K562 (cell line): ENCODE results near the gene NOTCH1. TPM values are rescaled to one million over a fixed set of nuclear protein-coding genes. Genes with fewer than 3 reads are reported as not detected.
A peak's percentile ranks its signal among the peaks of the same experiment; 100 is the strongest.

Experiments used
- ATAC-seq: fragments of 200-7000 bp; cut with Tn5 transposase; 3 replicates; pipeline ENCODE4 v1.9.1; 2020; ENCODE audit warnings: moderate library complexity
- BruUV-seq: library from RNA; stranded (reverse); fragments of 400-500 nt; replicated peaks from 2 replicates; lab custom pipeline; 2021; lab: Mats Ljungman, UMichigan
- CTCF ChIA-PET: fragments of 300-600 bp; formaldehyde crosslinking; extraction: SDS; loops from one replicate; lab custom pipeline; 2021; ENCODE audit warnings: low intra/inter-chr PET ratio; lab: Yijun Ruan, JAX
- POLR2A ChIA-PET: fragments of 300-600, 350-650 bp; sonication (Branson Sonifier 250); formaldehyde crosslinking; extraction: SDS; loops from one replicate; lab custom pipeline; 2021; ENCODE audit warnings: antibody characterized with exemption, inconsistent platforms; lab: Yijun Ruan, JAX
- DNase-seq, 4 experiments: peaks; one replicate each; pipeline versions ENCODE4 v3.0.0 to v3.0.0-alpha.2; 2011 to 2018; ENCODE audit warnings: low spot score in 3 of 4, mixed read lengths in 3 of 4; ENCODE audit errors: extremely low read depth in 1 of 4
- FAIRE-seq: peaks from 2 replicates; lab custom pipeline; 2011; peaks lifted over from hg19 to GRCh38; lab: Jason Lieb, UNC
- H2AFZ ChIP-seq: 2 replicates; pipeline ENCODE4 v1.6.0; 2011; ENCODE audit warnings: low read depth, low read length, control low read depth, inconsistent platforms
- H3K27ac ChIP-seq: fragments of 200-600 bp; 3 replicates; pipeline ENCODE4 v1.8.0; 2011; ENCODE audit warnings: low read depth, mild to moderate bottlenecking, control low read depth, inconsistent platforms, low read length, moderate library complexity, mixed read lengths; ENCODE audit errors: extremely low read depth
- H3K27me3 ChIP-seq, 2 experiments: fragments of 300-600 bp in 1 of 2; 2 replicates in 1 of 2; 3 replicates in 1 of 2; pipeline versions ENCODE4 v1.6.0 to v1.8.0; 2011; ENCODE audit warnings: inconsistent platforms in 2 of 2, low read length in 2 of 2, mild to moderate bottlenecking in 1 of 2, mixed read lengths in 1 of 2, moderate library complexity in 1 of 2; ENCODE audit not compliant: control insufficient read depth in 2 of 2, insufficient read depth in 2 of 2
- H3K36me3 ChIP-seq: fragments of 300-600 bp; 3 replicates; pipeline ENCODE4 v1.8.0; 2011; ENCODE audit warnings: mild to moderate bottlenecking, low read length, inconsistent platforms; ENCODE audit not compliant: control insufficient read depth, insufficient read depth
- H3K4me1 ChIP-seq, 2 experiments: fragments of 200-600 bp in 1 of 2; replicated peaks in 1 of 2; 2 replicates in 1 of 2; 3 replicates in 1 of 2; pipeline versions ENCODE4 v1.5.1 to v1.8.0; 2011; ENCODE audit warnings: inconsistent platforms in 2 of 2, low read length in 2 of 2, mild to moderate bottlenecking in 1 of 2, mixed read lengths in 1 of 2, moderate library complexity in 1 of 2; ENCODE audit not compliant: control insufficient read depth in 2 of 2, insufficient read depth in 2 of 2
- H3K4me2 ChIP-seq: 2 replicates; pipeline ENCODE4 v1.6.1; 2011; ENCODE audit warnings: low read length, control low read depth, inconsistent platforms, mixed read lengths; ENCODE audit not compliant: insufficient read depth
- H3K4me3 ChIP-seq: fragments of 200-600 bp; sonication (generic), shearing (Covaris generic); 2 replicates; pipeline ENCODE4 v1.5.1; 2016; ENCODE audit warnings: control low read depth, inconsistent platforms
- H3K79me2 ChIP-seq: fragments of 200-600 bp; 3 replicates; pipeline ENCODE4 v1.8.0; 2011; ENCODE audit warnings: low read length, inconsistent platforms; ENCODE audit not compliant: control insufficient read depth, insufficient read depth
- H3K9ac ChIP-seq, 2 experiments: 2 replicates each; pipeline versions ENCODE4 v1.6.0 to v1.6.1; 2011; ENCODE audit warnings: low read depth in 2 of 2, low read length in 2 of 2, control low read depth in 1 of 2, inconsistent platforms in 1 of 2, mild to moderate bottlenecking in 1 of 2, mixed read lengths in 1 of 2; ENCODE audit not compliant: insufficient read depth in 1 of 2
- H3K9me1 ChIP-seq: one replicate; pipeline ENCODE4 v1.6.0; 2011; ENCODE audit warnings: inconsistent platforms, mild to moderate bottlenecking, low read length, moderate library complexity; ENCODE audit not compliant: control insufficient read depth, insufficient read depth
- H3K9me3 ChIP-seq: replicated peaks from 2 replicates; pipeline ENCODE4 v1.5.1; 2011; ENCODE audit warnings: low read depth, low read length, inconsistent platforms; ENCODE audit not compliant: control insufficient read depth, insufficient read depth
- H4K20me1 ChIP-seq: replicated peaks from 2 replicates; pipeline ENCODE4 v1.6.1; 2011; ENCODE audit warnings: low read length, inconsistent platforms, mixed read lengths; ENCODE audit not compliant: control insufficient read depth, insufficient read depth
- DMBX1 ChIP-seq: fragments of 250-450 bp; sonication (Bioruptor Pico); IDR thresholded peaks from 2 replicates; pipeline ENCODE4 v1.8.0; 2022; ENCODE audit warnings: inconsistent platforms, mild to moderate bottlenecking, moderate library complexity, borderline replicate concordance
- SAFB2 ChIP-seq: fragments of 200-400 bp; formaldehyde crosslinking; IDR thresholded peaks from 2 replicates; pipeline ENCODE4 v1.6.1; 2018; ENCODE audit warnings: borderline replicate concordance, low read length, low read depth, moderate library complexity; ENCODE audit not compliant: severe bottlenecking
- ZFP36 ChIP-seq: fragments of 150-350 bp; IDR thresholded peaks from 2 replicates; pipeline ENCODE4 v1.6.1; 2018; ENCODE audit warnings: low read length, low read depth; ENCODE audit not compliant: partially characterized antibody
- ZKSCAN1 ChIP-seq: fragments of 150-350 bp; IDR thresholded peaks from 2 replicates; pipeline ENCODE4 v1.6.1; 2016; ENCODE audit warnings: low read depth, low read length
- ZNF121 ChIP-seq: sonication (generic); formaldehyde crosslinking; conservative IDR thresholded peaks from 2 replicates; pipeline ENCODE4 v1.8.0; 2022; ENCODE audit warnings: missing genetic modification reagents
- WGBS: fragments of 100-300 bp; shearing (Covaris generic); methylation state at CpG from one replicate; pipeline ENCODE4 v1.1.6; 2016; ENCODE audit warnings: low coverage, mixed read lengths; ENCODE audit not compliant: insufficient coverage; ENCODE audit errors: missing lambda C conversion rate; 5-methylcytosine and 5-hydroxymethylcytosine counted together
- in situ Hi-C: fragments of 300-500 bp; cut with MboI; formaldehyde crosslinking; loops from 4 replicates; pipeline ENCODE4 v1.15.0; 2018; ENCODE audit warnings: inconsistent platforms, mixed read lengths
- intact Hi-C: fragments of 100-400 bp; cut with micrococcal nuclease; formaldehyde crosslinking; loops from 2 replicates; pipeline ENCODE4 v1.14.2; 2022
- polyA plus RNA-seq, 8 experiments: library from polyadenylated mRNA; depleted of rRNA in 4 of 8; stranded (reverse) in 5 of 8; unstranded in 3 of 8; fragments of >200 nt; fragmentation: Nextera tagmentation in 2 of 8; fragmentation: Illumina TruSeq in 1 of 8; extraction: Ambion mirVana in 2 of 8; extraction: Trizol in 1 of 8; gene quantifications; 2 replicates each; pipeline versions ENCODE4 v1.2.1 to v1.2.3, GENCODE V29; 2011 to 2014; ENCODE audit warnings: inconsistent platforms in 1 of 8, missing spikeins in 1 of 8
- total RNA-seq, 7 experiments: library from RNA; depleted of rRNA in 6 of 7; stranded (reverse); fragments of >200 nt in 6 of 7; fragmentation: Illumina TruSeq in 2 of 7; extraction: Trizol in 2 of 7; gene quantifications; 2 replicates each; pipeline versions ENCODE4 v1.2.1 to v1.2.3, GENCODE V29; 2011 to 2021; ENCODE audit warnings: low replicate concordance in 1 of 7
- TF ChIP-seq, protein P1 (sequence below): fragments of 450-650 bp; formaldehyde crosslinking; IDR thresholded peaks from 2 replicates; pipeline ENCODE4 v1.4.0; 2022; ENCODE audit warnings: missing genetic modification characterization
- TF ChIP-seq, protein P2 (sequence below): IDR thresholded peaks from 2 replicates; pipeline ENCODE4 v1.6.1; 2011; ENCODE audit warnings: borderline replicate concordance, low read depth, mild to moderate bottlenecking, moderate library complexity, low read length; ENCODE audit not compliant: insufficient read depth, poor library complexity, severe bottlenecking

Gene NOTCH1
- total and polyA plus RNA-seq, 9 of the 15 experiments (the other 6 are each of a cell fraction or from before 2014, with no cell fraction given): 0.03 to 31.4 (median 2.3) TPM

DNA sequence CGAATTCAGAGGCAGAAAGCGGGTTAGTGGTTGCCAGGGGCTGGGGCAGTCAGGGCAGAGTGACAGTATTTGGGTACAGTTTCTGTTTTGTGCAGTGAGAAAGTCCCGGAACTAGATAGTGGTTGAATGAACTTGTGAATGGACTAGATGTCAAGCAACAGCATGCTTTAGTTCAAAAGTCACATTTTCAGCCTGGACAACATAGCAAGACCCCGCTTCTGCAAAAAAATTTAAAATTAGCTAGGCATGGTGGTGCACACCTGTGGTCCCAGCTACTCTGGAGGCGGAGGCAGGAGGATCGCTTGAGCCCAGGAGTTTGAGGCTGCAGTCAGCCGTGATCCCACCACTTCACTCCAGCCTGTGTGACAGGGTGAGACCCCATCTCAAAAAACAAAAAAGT is 8.4 kb downstream of the NOTCH1 start:
- H3K36me3 ChIP-seq: peaks cover 5% of the 10 kb centered on the region; the same call in 1 of the 3 replicates
- WGBS: 88% methylated on average over 7 of the region's 7 CpGs
- no peak overlapping the region for H3K9ac ChIP-seq
- ATAC-seq (no peak), FAIRE-seq (no peak), DNase-seq (no peak)
- no peak overlapping the region for H2AFZ ChIP-seq
- H3K9me1 ChIP-seq: no peaks in the 10 kb centered on the region
- TF ChIP-seq ZNF121 (peak; percentile 90), SAFB2 (no peak)
- TF ChIP-seq, protein P1, sequence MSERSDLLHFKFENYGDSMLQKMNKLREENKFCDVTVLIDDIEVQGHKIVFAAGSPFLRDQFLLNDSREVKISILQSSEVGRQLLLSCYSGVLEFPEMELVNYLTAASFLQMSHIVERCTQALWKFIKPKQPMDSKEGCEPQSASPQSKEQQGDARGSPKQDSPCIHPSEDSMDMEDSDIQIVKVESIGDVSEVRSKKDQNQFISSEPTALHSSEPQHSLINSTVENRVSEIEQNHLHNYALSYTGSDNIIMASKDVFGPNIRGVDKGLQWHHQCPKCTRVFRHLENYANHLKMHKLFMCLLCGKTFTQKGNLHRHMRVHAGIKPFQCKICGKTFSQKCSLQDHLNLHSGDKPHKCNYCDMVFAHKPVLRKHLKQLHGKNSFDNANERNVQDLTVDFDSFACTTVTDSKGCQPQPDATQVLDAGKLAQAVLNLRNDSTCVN (CRISPR knock-in tag): no peak
- in situ Hi-C loops: no loop called here
- ChIA-PET CTCF (no interaction called here), POLR2A (interaction anchor here (0.5 kb wide), 1 partner anchor 191 kb away, joined by 5 read pairs; no protein-coding TSS in a partner anchor)
- H3K79me2 ChIP-seq: peaks cover 12% of the 10 kb centered on the region; the same call in 1 of the 3 replicates
- no peak overlapping the region for H3K27ac ChIP-seq
- peaks cover 4% of the 10 kb centered on the region; the same call in 1 of the 2 replicates for H4K20me1 ChIP-seq
- intact Hi-C loops: no loop called here
- no peaks in the 10 kb centered on the region for H3K27me3 ChIP-seq
- H3K4me1 ChIP-seq: peaks cover 9 to 72% of the 10 kb centered on the region in 2 experiments
- BruUV-seq: no TSS peak
- no peaks in the 10 kb centered on the region for H3K9me3 ChIP-seq
- H3K4me2 ChIP-seq: no peak overlapping the region
- H3K4me3 ChIP-seq: no peak overlapping the region

DNA sequence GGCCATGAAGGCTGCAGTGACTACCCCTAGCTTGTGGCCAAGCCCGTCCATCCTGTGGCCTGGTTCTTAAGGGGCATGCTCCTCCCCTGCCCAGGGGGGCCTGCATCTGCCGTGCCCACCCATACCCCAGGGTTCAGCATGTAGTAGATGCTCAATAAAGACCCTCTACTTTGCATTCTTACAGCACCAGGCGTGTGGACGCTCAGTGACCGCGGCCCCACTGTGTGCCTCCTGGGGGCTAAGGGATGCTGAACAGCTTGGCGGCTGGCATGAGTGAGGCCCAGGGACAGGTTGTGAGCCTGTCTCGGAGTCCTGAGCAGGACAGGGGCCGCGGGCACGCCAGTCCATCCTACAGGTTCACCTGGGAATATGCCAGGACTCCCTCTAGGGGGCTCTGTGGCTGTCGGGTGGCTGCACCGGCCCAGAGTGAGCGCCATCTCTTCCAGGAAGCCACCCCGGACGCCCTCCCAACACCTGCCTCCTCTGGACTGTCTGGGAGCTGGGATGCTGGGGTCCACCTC is 9.1 kb downstream of the NOTCH1 start:
- no peak for TF ChIP-seq DMBX1 (CRISPR knock-in tag)
- peak; percentile 86 for TF ChIP-seq ZKSCAN1
- TF ChIP-seq ZFP36: peak; percentile 72
- TF ChIP-seq, protein P2, sequence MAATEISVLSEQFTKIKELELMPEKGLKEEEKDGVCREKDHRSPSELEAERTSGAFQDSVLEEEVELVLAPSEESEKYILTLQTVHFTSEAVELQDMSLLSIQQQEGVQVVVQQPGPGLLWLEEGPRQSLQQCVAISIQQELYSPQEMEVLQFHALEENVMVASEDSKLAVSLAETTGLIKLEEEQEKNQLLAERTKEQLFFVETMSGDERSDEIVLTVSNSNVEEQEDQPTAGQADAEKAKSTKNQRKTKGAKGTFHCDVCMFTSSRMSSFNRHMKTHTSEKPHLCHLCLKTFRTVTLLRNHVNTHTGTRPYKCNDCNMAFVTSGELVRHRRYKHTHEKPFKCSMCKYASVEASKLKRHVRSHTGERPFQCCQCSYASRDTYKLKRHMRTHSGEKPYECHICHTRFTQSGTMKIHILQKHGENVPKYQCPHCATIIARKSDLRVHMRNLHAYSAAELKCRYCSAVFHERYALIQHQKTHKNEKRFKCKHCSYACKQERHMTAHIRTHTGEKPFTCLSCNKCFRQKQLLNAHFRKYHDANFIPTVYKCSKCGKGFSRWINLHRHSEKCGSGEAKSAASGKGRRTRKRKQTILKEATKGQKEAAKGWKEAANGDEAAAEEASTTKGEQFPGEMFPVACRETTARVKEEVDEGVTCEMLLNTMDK: no peak
- CTCF ChIA-PET: no interaction called here
- FAIRE-seq (no peak), DNase-seq (no peak), ATAC-seq (no peak)
- Histone ChIP-seq H3K4me1 (peaks cover 9 to 76% of the 10 kb centered on the region in 2 experiments), H3K27ac (no peak overlapping the region), H3K27me3 (no peaks in the 10 kb centered on the region), H3K9ac (peak overlapping the region in 1 of 2 experiments; percentile 20; a peak in 1 of 4 replicates), H3K9me3 (no peaks in the 10 kb centered on the region), H3K36me3 (peaks cover 5% of the 10 kb centered on the region; the same call in 1 of the 3 replicates), H3K9me1 (peaks cover 2% of the 10 kb centered on the region), H3K79me2 (peaks cover 12% of the 10 kb centered on the region; the same call in 1 of the 3 replicates), H4K20me1 (peaks cover 4% of the 10 kb centered on the region; the same call in 1 of the 2 replicates), H3K4me2 (no peak overlapping the region), H3K4me3 (no peak overlapping the region), H2AFZ (no peak overlapping the region)
- BruUV-seq: no TSS peak
- intact Hi-C loops: no loop called here
- 76% methylated on average over 16 of the region's 16 CpGs for WGBS
- POLR2A ChIA-PET: interaction anchor here (0.5 kb wide), 1 partner anchor 191 kb away, joined by 5 read pairs; no protein-coding TSS in a partner anchor
- in situ Hi-C loops: no loop called here
